Gastrocnemius medialis (tissue), 4 donors: ENCODE results near the gene ALDH1A3. TPM values are rescaled to one million over a fixed set of nuclear protein-coding genes. Genes with fewer than 3 reads are reported as not detected.

Source experiments
- ATAC-seq, 2 donors: fragments of 150-250 bp; one replicate each; pipeline ENCODE4 v1.9.1; 2016
- DNase-seq, 2 donors: peaks; one replicate each; pipeline ENCODE4 v3.0.0-alpha.2; 2019
- H3K27ac ChIP-seq, 4 donors: fragments of 200-600 bp; sonication (generic); 1 replicate in 1 of 4; 2 replicates in 3 of 4; pipeline ENCODE4 v1.5.1; 2016 to 2018; ENCODE audit warnings: mild to moderate bottlenecking in 2 of 4, moderate library complexity in 1 of 4
- H3K27me3 ChIP-seq, 3 donors: fragments of 200-600 bp; sonication (generic) in 2 of 3; 1 replicate in 1 of 3; 2 replicates in 2 of 3; pipeline versions ENCODE4 v1.5.1 to v1.6.0; 2016 to 2019; ENCODE audit warnings: mild to moderate bottlenecking in 1 of 3, moderate library complexity in 1 of 3
- H3K36me3 ChIP-seq, 2 donors: fragments of 200-600 bp; sonication (generic) in 1 of 2; one replicate each; pipeline ENCODE4 v1.5.1; 2017 to 2018
- H3K4me1 ChIP-seq, 2 donors: fragments of 200-600 bp; sonication (generic) in 1 of 2; one replicate each; pipeline ENCODE4 v1.5.1; 2016 to 2017; ENCODE audit warnings: mild to moderate bottlenecking in 2 of 2
- H3K4me3 ChIP-seq, 4 donors: fragments of 200-600 bp; sonication (generic) in 3 of 4; 1 replicate in 1 of 4; 2 replicates in 3 of 4; pipeline ENCODE4 v1.5.1; 2016 to 2019; ENCODE audit warnings: mild to moderate bottlenecking in 2 of 4
- H3K9me3 ChIP-seq, 3 donors: fragments of 200-600 bp; sonication (generic) in 2 of 3; 1 replicate in 1 of 3; 2 replicates in 2 of 3; pipeline ENCODE4 v1.5.1; 2016 to 2019
- CTCF ChIP-seq, 5 experiments: fragments of 450-650 bp in 3 of 5; fragments of 200-600 bp in 2 of 5; sonication (generic) in 2 of 5; IDR thresholded peaks in 4 of 5; conservative IDR thresholded peaks in 1 of 5; 1 replicate in 4 of 5; 2 replicates in 1 of 5; pipeline ENCODE4 v1.5.1; 2016 to 2019; ENCODE audit warnings: antibody characterized with exemption in 5 of 5, mild to moderate bottlenecking in 3 of 5, moderate library complexity in 3 of 5
- POLR2A ChIP-seq, 2 donors: fragments of 450-650 bp; IDR thresholded peaks; one replicate each; pipeline ENCODE4 v1.6.1; 2017; ENCODE audit warnings: antibody characterized with exemption in 2 of 2, mild to moderate bottlenecking in 2 of 2, moderate library complexity in 2 of 2
- in situ Hi-C, 4 donors: fragments of 200-750 bp; cut with MboI; loops; one replicate each; pipeline versions ENCODE4 v1.15.0 to v1.8.0; 2017; ENCODE audit warnings: low sequenced_read_pairs in 4 of 4
- intact Hi-C: fragments of 100-400 bp; cut with DNase I; formaldehyde crosslinking; loops from one replicate; pipeline ENCODE4 v1.15.1; 2023; ENCODE audit warnings: low total_unique reads
- total RNA-seq, 4 donors: library from RNA; depleted of rRNA; stranded (reverse); fragments of >200 nt; gene quantifications; one replicate each; pipeline versions ENCODE4 v1.1.0 to v1.2.3, GENCODE V29; 2016

The ALDH1A3 gene
- total RNA-seq = 10 to 100 TPM in 2 of 4 donors, 1 to 10 TPM in 2; 5.8 to 33.9 (median 15.1) TPM

- Histone ChIP-seq H3K9me3 (no peaks in the 10 kb centered on the region), H3K36me3 (no peaks in the 10 kb centered on the region), H3K27me3 (peaks cover 0 to 23% (median 6%) of the 10 kb centered on the region in 3 donors), H3K27ac (no peak within 1 kb of the TSS), H3K4me1 (no peaks in the 10 kb centered on the region), H3K4me3 (peak within 1 kb of the TSS; percentile 42 to 57 (median 46))
- no peak for TF ChIP-seq CTCF (IDR thresholded peaks at IDR 0.05 in 4 of 5, conservative IDR thresholded peaks at IDR 0.05 in 1 of 5)
- peak; percentile 12 to 55 for TF ChIP-seq POLR2A (IDR thresholded peaks at IDR 0.05)
- DNase-seq (peak in 1 of 2 donors; percentile 26), ATAC-seq (peak; percentile 50 to 55)
- in situ Hi-C loops = loop anchor here in 1 of 4 donors (10.0 kb wide), 1 partner anchor 255 kb away; no protein-coding TSS in a partner anchor
- intact Hi-C loops = no loop called here
Observed at GRCh38 chr15:100879464-100880138, at the start of gene ALDH1A3. Gene ALDH1A3, plus strand, starts transcription at chr15:100879831. Its CDS starts 77 bp downstream, at chr15:100879908.

GRCh38 chr15:100831467-100831866, 48.2 kb upstream of the ALDH1A3 start:
- DNase-seq = no peak
- H3K27me3 ChIP-seq = no peaks in the 10 kb centered on the region
- intact Hi-C loops = no loop called here
- H3K27ac ChIP-seq = no peak overlapping the region
- no peaks in the 10 kb centered on the region for H3K9me3 ChIP-seq
- in situ Hi-C loops = no loop called here
- H3K36me3 ChIP-seq = no peaks in the 10 kb centered on the region
- ATAC-seq = no peak
- no peak for TF ChIP-seq POLR2A (IDR thresholded peaks at IDR 0.05)
- no peak for TF ChIP-seq CTCF (IDR thresholded peaks at IDR 0.05 in 4 of 5, conservative IDR thresholded peaks at IDR 0.05 in 1 of 5)
- H3K4me3 ChIP-seq = no peak overlapping the region
- no peaks in the 10 kb centered on the region for H3K4me1 ChIP-seq

GRCh38 chr15:100832149-100832942, 47.3 kb upstream of the ALDH1A3 start:
- Histone ChIP-seq H3K4me1 (no peaks in the 10 kb centered on the region), H3K27ac (no peak overlapping the region), H3K36me3 (no peaks in the 10 kb centered on the region), H3K4me3 (no peak overlapping the region), H3K9me3 (no peaks in the 10 kb centered on the region), H3K27me3 (no peaks in the 10 kb centered on the region)
- in situ Hi-C loops (no loop called here), intact Hi-C loops (no loop called here)
- no peak for DNase-seq
- no peak for ATAC-seq
- no peak for TF ChIP-seq CTCF (IDR thresholded peaks at IDR 0.05 in 4 of 5, conservative IDR thresholded peaks at IDR 0.05 in 1 of 5)
- no peak for TF ChIP-seq POLR2A (IDR thresholded peaks at IDR 0.05)

GRCh38 chr15:100833417-100834389, 45.9 kb upstream of the ALDH1A3 start:
- no peak for ATAC-seq
- H3K36me3 ChIP-seq = no peaks in the 10 kb centered on the region
- TF ChIP-seq POLR2A (IDR thresholded peaks at IDR 0.05) = no peak
- no peak for TF ChIP-seq CTCF (IDR thresholded peaks at IDR 0.05 in 4 of 5, conservative IDR thresholded peaks at IDR 0.05 in 1 of 5)
- intact Hi-C loops = no loop called here
- no peak overlapping the region for H3K4me3 ChIP-seq
- no peaks in the 10 kb centered on the region for H3K4me1 ChIP-seq
- no peak for DNase-seq
- H3K27me3 ChIP-seq = no peaks in the 10 kb centered on the region
- no peak overlapping the region for H3K27ac ChIP-seq
- in situ Hi-C loops = no loop called here
- H3K9me3 ChIP-seq = no peaks in the 10 kb centered on the region
